Fibroblast of the aortic adventitia (primary cell): ENCODE data around the gene LPCAT3. TPM values are rescaled to one million over a fixed set of nuclear protein-coding genes. Genes with fewer than 3 reads are reported as not detected.
A peak's percentile ranks its signal among the peaks of the same experiment; 100 is the strongest.

Experiments used
- DNase-seq: peaks from one replicate; pipeline ENCODE4 v3.0.0-alpha.2; 2010; ENCODE audit warnings: low read depth
- H3K4me3 ChIP-seq: 2 replicates; pipeline ENCODE4 v1.5.1; 2011; ENCODE audit warnings: low read depth, mild to moderate bottlenecking, control low read depth, low read length, moderate library complexity
- CTCF ChIP-seq: IDR thresholded peaks from 2 replicates; pipeline ENCODE4 v1.5.1; 2011; ENCODE audit warnings: mild to moderate bottlenecking, low read length, control low read depth, inconsistent platforms; ENCODE audit not compliant: insufficient read depth
- small RNA-seq: library from RNA; depleted of rRNA; stranded (forward); fragments of <200 nt; gene quantifications from one replicate; pipeline ENCODE3, GENCODE V24; 2012
- total RNA-seq: library from RNA; depleted of rRNA; stranded (reverse); fragments of >200 nt; gene quantifications from 2 replicates; pipeline ENCODE4 v1.2.3, GENCODE V29; 2012; ENCODE audit warnings: low replicate concordance

Gene LPCAT3
- total RNA-seq, 1 donor = 10.6 TPM

GRCh38 chr12:6929466-6930452, 88.5 kb downstream of the LPCAT3 start:
- H3K4me3 ChIP-seq = peak overlapping the region; percentile 86
- no peak for DNase-seq
- no peak for TF ChIP-seq CTCF

GRCh38 chr12:6928703-6929407, 89.4 kb downstream of the LPCAT3 start:
- no peak for TF ChIP-seq CTCF
- DNase-seq = no peak
- H3K4me3 ChIP-seq = peak overlapping the region; percentile 86

GRCh38 chr12:6928022-6928702, 90.1 kb downstream of the LPCAT3 start:
- TF ChIP-seq CTCF = no peak
- DNase-seq = no peak
- H3K4me3 ChIP-seq = peak overlapping the region; percentile 86

GRCh38 chr12:6927379-6928021, 90.8 kb downstream of the LPCAT3 start, which contains the start of gene ATN1:
Gene ATN1 (plus strand): TSS chr12:6927959. CDS start chr12:6934002, 6,043 bp downstream.
- TF ChIP-seq CTCF = no peak
- DNase-seq = peak; percentile 80
- peak within 1 kb of the TSS; percentile 86 for H3K4me3 ChIP-seq

Small RNA genes within 50 kb of the gene (small RNA-seq; reads per million reads assigned to genes)
- gene AC006512.1 (not detected), gene MIR141 (2.9 reads per million, percentile 79 among the genes with 10 or more reads in this experiment), gene MIR200C (5.3 reads per million, percentile 89 among the genes with 10 or more reads in this experiment), gene RNU7-1 (not detected), gene SCARNA12 (2.8 reads per million, percentile 79 among the genes with 10 or more reads in this experiment)

Other genes with a start within 250 kb of the LPCAT3 start
- gene LAG3, start 246.0 kb downstream of the LPCAT3 start, total RNA-seq = 0.16 TPM in 1 of 2 replicates, not detected in the other
- gene CD4, start 228.9 kb downstream of the LPCAT3 start, total RNA-seq = 1.6 TPM in 1 of 2 replicates, not detected in the other
- gene GPR162, start 196.7 kb downstream of the LPCAT3 start, total RNA-seq = 2.6 and 3.5 TPM in 2 replicates
- gene P3H3, start 190.1 kb downstream of the LPCAT3 start, total RNA-seq = 53.9 and 188 TPM in 2 replicates
- 3.4 TPM in 2 replicates for gene GNB3, start 177.6 kb downstream of the LPCAT3 start, total RNA-seq
- gene CDCA3, start 167.2 kb downstream of the LPCAT3 start, total RNA-seq = 23.5 TPM in 1 of 2 replicates, not detected in the other
- gene USP5, start 166.3 kb downstream of the LPCAT3 start, total RNA-seq = 84.0 and 140 TPM in 2 replicates
- gene TPI1, start 150.9 kb downstream of the LPCAT3 start, total RNA-seq = 183 and 680 TPM in 2 replicates
- gene SPSB2, start 145.2 kb downstream of the LPCAT3 start, total RNA-seq = 3.3 and 8.0 TPM in 2 replicates
- gene LRRC23, start 113.7 kb downstream of the LPCAT3 start, total RNA-seq = 7.0 and 62.6 TPM in 2 replicates
- gene ENO2, start 103.9 kb downstream of the LPCAT3 start, total RNA-seq = 8.7 and 12.7 TPM in 2 replicates
- gene ATN1, start 90.5 kb downstream of the LPCAT3 start, total RNA-seq = 13.6 and 13.8 TPM in 2 replicates
- gene RNU7-1, start 74.7 kb downstream of the LPCAT3 start, total RNA-seq = not detected in 2 replicates
- gene C12orf57, start 74.5 kb downstream of the LPCAT3 start, total RNA-seq = 100 and 156 TPM in 2 replicates
- gene PTPN6, start 67.1 kb downstream of the LPCAT3 start, total RNA-seq = not detected in 2 replicates
- gene PHB2, start 47.8 kb downstream of the LPCAT3 start, total RNA-seq = 71.5 and 181 TPM in 2 replicates
- gene EMG1, start 47.6 kb downstream of the LPCAT3 start, total RNA-seq = 26.0 and 26.8 TPM in 2 replicates
- 516 and 790 TPM in 2 replicates for gene C1S, start 42.2 kb upstream of the LPCAT3 start, total RNA-seq
- gene C1R, start 74.0 kb upstream of the LPCAT3 start, total RNA-seq = 237 and 528 TPM in 2 replicates
- gene C1RL, start 90.7 kb upstream of the LPCAT3 start, total RNA-seq = 39.2 and 50.6 TPM in 2 replicates
- not detected in 2 replicates for gene RBP5, start 110.4 kb upstream of the LPCAT3 start, total RNA-seq
- gene CLSTN3, start 111.9 kb upstream of the LPCAT3 start, total RNA-seq = 10.9 and 13.6 TPM in 2 replicates
- 24.3 and 126 TPM in 2 replicates for gene PEX5, start 171.2 kb upstream of the LPCAT3 start, total RNA-seq